A549 (cell line): ENCODE measurements around the gene ZBTB16.

ENCODE experiments used
- CTCF ChIP-seq: fragments of >200 bp; sonication (Bioruptor Twin); formaldehyde crosslinking; IDR thresholded peaks from 3 replicates; pipeline ENCODE4 v1.5.1; 2016
- MAX ChIP-seq: IDR thresholded peaks from 2 replicates; pipeline ENCODE4 v1.6.1; 2012
- POLR2A ChIP-seq: IDR thresholded peaks from 2 replicates; pipeline ENCODE4 v1.6.1; 2012; ENCODE audit warnings: mild to moderate bottlenecking, low read length
- TP53 ChIP-seq: fragments of 250-450 bp; sonication (Bioruptor Pico); IDR thresholded peaks from 2 replicates; pipeline ENCODE4 v1.5.0; 2021; ENCODE audit warnings: mild to moderate bottlenecking, moderate library complexity

- no peak for TF ChIP-seq TP53 (CRISPR knock-in tag)
- no peak for TF ChIP-seq POLR2A
- no peak for TF ChIP-seq CTCF
- no peak for TF ChIP-seq MAX
These were observed 72.0 kb downstream of the ZBTB16 start for GRCh38 chr11:114131461-114131864.
